ENCODE data around the gene NENF. TPM values are rescaled to one million over a fixed set of nuclear protein-coding genes. Genes with fewer than 3 reads are reported as not detected.

The NENF gene
- polyA plus RNA-seq, 1 donor (not counting 4 experiments of a cell fraction or from before 2014, with no cell fraction given) = 65.6 TPM

- dilution Hi-C loops (cut with MboI; ENCODE audit: extremely low pct_ligation_motif_present, low sequenced_read_pairs) = no loop called here
- Histone ChIP-seq H3K27me3 (ENCODE audit: control insufficient read depth, extremely low read depth, insufficient read depth, low read length) (no peaks in the 10 kb centered on the region), H4K20me1 (ENCODE audit: control insufficient read depth, extremely low read depth, insufficient read depth, low read length) (no peaks in the 10 kb centered on the region), H3K9me3 (ENCODE audit: control insufficient read depth, low read depth, low read length) (peaks cover 9% of the 10 kb centered on the region), H3K27ac (ENCODE audit: control insufficient read depth, insufficient read depth, low read length) (no peak overlapping the region), H3K9ac (ENCODE audit: control insufficient read depth, extremely low read depth, insufficient read depth, low read length) (no peak overlapping the region), H3K36me3 (ENCODE audit: control insufficient read depth in 2 of 2, extremely low read depth in 1 of 2, insufficient read depth in 2 of 2, low read length in 2 of 2) (peaks cover 0 to 1% of the 10 kb centered on the region in 2 experiments), H3K4me2 (ENCODE audit: control insufficient read depth, extremely low read depth, insufficient read depth, low read depth, low read length) (no peak overlapping the region), H3K4me3 (ENCODE audit: control insufficient read depth in 2 of 3, extremely low read depth in 1 of 3, insufficient read depth in 2 of 3, low read depth in 1 of 3, low read length in 3 of 3) (no peak overlapping the region), H3K9me1 (ENCODE audit: control insufficient read depth, extremely low read depth, insufficient read depth, low read length) (no peaks in the 10 kb centered on the region), H3K79me2 (ENCODE audit: control insufficient read depth, insufficient read depth, low read length) (peaks cover 5% of the 10 kb centered on the region), H2AFZ (ENCODE audit: control insufficient read depth, low read length) (no peak overlapping the region), H3K4me1 (ENCODE audit: control insufficient read depth, extremely low read depth, insufficient read depth, low read length) (no peaks in the 10 kb centered on the region)
- DNase-seq (ENCODE audit: low read depth, low spot score) = no peak
- TF ChIP-seq EZH2 (IDR thresholded peaks at IDR 0.05; ENCODE audit: low read length) (no peak), CTCF (optimal IDR thresholded peaks at IDR 0.05 in 1 of 3, IDR thresholded peaks at IDR 0.05 in 1 of 3, conservative IDR thresholded peaks at IDR 0.05 in 1 of 3; ENCODE audit: extremely low read depth in 1 of 3, insufficient read depth in 2 of 3, low read length in 3 of 3) (no peak)
- FAIRE-seq = no peak
Observed at GRCh38 chr1:212396638-212397037, 36.1 kb upstream of the NENF start.

GRCh38 chr1:212397171-212397570, 35.5 kb upstream of the NENF start:
- H4K20me1 ChIP-seq (ENCODE audit: control insufficient read depth, extremely low read depth, insufficient read depth, low read length) = no peaks in the 10 kb centered on the region
- dilution Hi-C loops (cut with MboI; ENCODE audit: extremely low pct_ligation_motif_present, low sequenced_read_pairs) = no loop called here
- H3K9me3 ChIP-seq (ENCODE audit: control insufficient read depth, low read depth, low read length) = peaks cover 9% of the 10 kb centered on the region
- DNase-seq (ENCODE audit: low read depth, low spot score) (no peak), FAIRE-seq (no peak)
- no peaks in the 10 kb centered on the region for H3K9me1 ChIP-seq (ENCODE audit: control insufficient read depth, extremely low read depth, insufficient read depth, low read length)
- no peak overlapping the region for H3K4me2 ChIP-seq (ENCODE audit: control insufficient read depth, extremely low read depth, insufficient read depth, low read depth, low read length)
- H3K4me3 ChIP-seq (ENCODE audit: control insufficient read depth in 2 of 3, extremely low read depth in 1 of 3, insufficient read depth in 2 of 3, low read depth in 1 of 3, low read length in 3 of 3) = no peak overlapping the region
- H3K36me3 ChIP-seq (ENCODE audit: control insufficient read depth in 2 of 2, extremely low read depth in 1 of 2, insufficient read depth in 2 of 2, low read length in 2 of 2) = peaks cover 0 to 1% of the 10 kb centered on the region in 2 experiments
- no peak overlapping the region for H2AFZ ChIP-seq (ENCODE audit: control insufficient read depth, low read length)
- no peak overlapping the region for H3K27ac ChIP-seq (ENCODE audit: control insufficient read depth, insufficient read depth, low read length)
- TF ChIP-seq CTCF (optimal IDR thresholded peaks at IDR 0.05 in 1 of 3, IDR thresholded peaks at IDR 0.05 in 1 of 3, conservative IDR thresholded peaks at IDR 0.05 in 1 of 3; ENCODE audit: extremely low read depth in 1 of 3, insufficient read depth in 2 of 3, low read length in 3 of 3) (no peak), EZH2 (IDR thresholded peaks at IDR 0.05; ENCODE audit: low read length) (no peak)
- H3K27me3 ChIP-seq (ENCODE audit: control insufficient read depth, extremely low read depth, insufficient read depth, low read length) = no peaks in the 10 kb centered on the region
- peaks cover 5% of the 10 kb centered on the region for H3K4me1 ChIP-seq (ENCODE audit: control insufficient read depth, extremely low read depth, insufficient read depth, low read length)
- H3K9ac ChIP-seq (ENCODE audit: control insufficient read depth, extremely low read depth, insufficient read depth, low read length) = no peak overlapping the region
- H3K79me2 ChIP-seq (ENCODE audit: control insufficient read depth, insufficient read depth, low read length) = peaks cover 5% of the 10 kb centered on the region

Data from keratinocyte (primary cell).